Left cardiac atrium (tissue), 4 donors: ENCODE measurements around the gene MRTFA. TPM values are rescaled to one million over a fixed set of nuclear protein-coding genes. Genes with fewer than 3 reads are reported as not detected.
"Not testable (repeated sequence)": the region's sequence is repeated elsewhere in the genome, so short reads cannot be mapped to it uniquely, and the experiment has no call there.

ENCODE experiments used
- ATAC-seq, 2 donors: fragments of 200-7000 bp; cut with Tn5 transposase; one replicate each; pipeline ENCODE4 v1.9.1; 2020; ENCODE audit warnings: mild to moderate bottlenecking in 2 of 2, moderate library complexity in 2 of 2
- DNase-seq: peaks from one replicate; pipeline ENCODE4 v3.0.0-alpha.2; 2020
- intact Hi-C, 2 donors: fragments of 100-400 bp; cut with DNase I; formaldehyde crosslinking; loops; one replicate each; pipeline versions ENCODE4 v1.14.1 to v1.15.1; 2022 to 2023
- total RNA-seq, 2 donors: library from RNA; stranded (reverse); fragmentation: NEBNext Ultra II Directional; extraction: Animal tissue kit (Norgen Biotek cat#: 25700); gene quantifications; one replicate each; pipeline ENCODE4 v1.2.1, GENCODE V29; 2021
- donor health status: DM: no; HTN: yes; CAD: no.
- donor health status: DM: no; HTN: yes; CAD: no; lungs with severe emphysema.
- donor health status: DM: yes; HTN: yes; CAD: no.
- donor health status: Dilated cardiomyopathy.

The MRTFA gene
- total RNA-seq, 2 donors from 2014 or later: 28.8 to 34.3 TPM

GRCh38 chr22:40609216-40609615 lies 27.3 kb downstream of the MRTFA start:
- DNase-seq (no peak), ATAC-seq (no peak)
- intact Hi-C loops: no loop called here

- ATAC-seq: no peak
- DNase-seq: no peak
- intact Hi-C loops: no loop called here
Measured at GRCh38 chr22:40607506-40607905, 29.0 kb downstream of the MRTFA start.

GRCh38 chr22:40606306-40606705 lies 30.2 kb downstream of the MRTFA start:
- DNase-seq: no peak
- ATAC-seq: no peak
- intact Hi-C loops: no loop called here

GRCh38 chr22:40605761-40606160 lies 30.8 kb downstream of the MRTFA start:
- intact Hi-C loops: no loop called here
- DNase-seq: no peak
- ATAC-seq: no peak

GRCh38 chr22:40603088-40603605 lies 33.4 kb downstream of the MRTFA start:
- ATAC-seq (peak in 1 of 2 donors; percentile 65), DNase-seq (no peak)
- intact Hi-C loops: no loop called here

- no peak for ATAC-seq
- DNase-seq: no peak
- intact Hi-C loops: no loop called here
Measured at GRCh38 chr22:40602231-40602630, 34.3 kb downstream of the MRTFA start.

GRCh38 chr22:40599731-40600130 lies 36.8 kb downstream of the MRTFA start:
- intact Hi-C loops: no loop called here
- DNase-seq (no peak), ATAC-seq (no peak)

GRCh38 chr22:40598712-40599111 lies 37.8 kb downstream of the MRTFA start:
- intact Hi-C loops, DNase-seq, ATAC-seq: not testable (repeated sequence)

- intact Hi-C loops: no loop called here
- peak in 1 of 2 donors; percentile 45 for ATAC-seq
- DNase-seq: no peak
Measured at GRCh38 chr22:40597526-40598430, 38.7 kb downstream of the MRTFA start.

- ATAC-seq (peak in 1 of 2 donors; percentile 44), DNase-seq (no peak)
- intact Hi-C loops: no loop called here
Measured at GRCh38 chr22:40595497-40596234, 40.9 kb downstream of the MRTFA start.

GRCh38 chr22:40594924-40595323 lies 41.6 kb downstream of the MRTFA start:
- ATAC-seq (no peak), DNase-seq (no peak)
- intact Hi-C loops: no loop called here

- intact Hi-C loops: no loop called here
- ATAC-seq (no peak), DNase-seq (no peak)
Measured at GRCh38 chr22:40594346-40594745, 42.2 kb downstream of the MRTFA start.

GRCh38 chr22:40593460-40594273 lies 42.9 kb downstream of the MRTFA start:
- intact Hi-C loops: no loop called here
- peak; percentile 27 to 30 for ATAC-seq

GRCh38 chr22:40592352-40593113 lies 44.0 kb downstream of the MRTFA start:
- no peak for ATAC-seq
- intact Hi-C loops: no loop called here
- DNase-seq: no peak

More at GRCh38 chr22:40593460-40594273, 42.9 kb downstream of the MRTFA start:
- DNase-seq: no peak

- DNase-seq: no peak
- ATAC-seq: no peak
- intact Hi-C loops: no loop called here
Measured at GRCh38 chr22:40588726-40589125, 47.8 kb downstream of the MRTFA start.

- no peak for ATAC-seq
- intact Hi-C loops: no loop called here
- DNase-seq: no peak
Measured at GRCh38 chr22:40586781-40587180, 49.7 kb downstream of the MRTFA start.

GRCh38 chr22:40585310-40585751 lies 51.2 kb downstream of the MRTFA start:
- DNase-seq: no peak
- ATAC-seq: no peak
- intact Hi-C loops: no loop called here

GRCh38 chr22:40584766-40585165 lies 51.8 kb downstream of the MRTFA start:
- intact Hi-C loops, DNase-seq, ATAC-seq: not testable (repeated sequence)
